Amniotic epithelial cell (primary cell): ENCODE measurements around the gene AKAP12.
A peak's percentile ranks its signal among the peaks of the same experiment; 100 is the strongest.
"Not testable (repeated sequence)": the region's sequence is repeated elsewhere in the genome, so short reads cannot be mapped to it uniquely, and the experiment has no call there.

Experiments used
- DNase-seq: peaks from one replicate; pipeline ENCODE4 v3.0.0-alpha.2; 2010; ENCODE audit warnings: low read depth

AKAP12 gene

GRCh38 chr6:151382631-151383030 is 142.9 kb downstream of the AKAP12 start:
- not testable (repeated sequence) for DNase-seq

- no peak for DNase-seq
Measured at GRCh38 chr6:151384151-151384550, 144.4 kb downstream of the AKAP12 start.

- DNase-seq, result no peak
Measured at GRCh38 chr6:151385177-151385576, 145.4 kb downstream of the AKAP12 start.

DNA sequence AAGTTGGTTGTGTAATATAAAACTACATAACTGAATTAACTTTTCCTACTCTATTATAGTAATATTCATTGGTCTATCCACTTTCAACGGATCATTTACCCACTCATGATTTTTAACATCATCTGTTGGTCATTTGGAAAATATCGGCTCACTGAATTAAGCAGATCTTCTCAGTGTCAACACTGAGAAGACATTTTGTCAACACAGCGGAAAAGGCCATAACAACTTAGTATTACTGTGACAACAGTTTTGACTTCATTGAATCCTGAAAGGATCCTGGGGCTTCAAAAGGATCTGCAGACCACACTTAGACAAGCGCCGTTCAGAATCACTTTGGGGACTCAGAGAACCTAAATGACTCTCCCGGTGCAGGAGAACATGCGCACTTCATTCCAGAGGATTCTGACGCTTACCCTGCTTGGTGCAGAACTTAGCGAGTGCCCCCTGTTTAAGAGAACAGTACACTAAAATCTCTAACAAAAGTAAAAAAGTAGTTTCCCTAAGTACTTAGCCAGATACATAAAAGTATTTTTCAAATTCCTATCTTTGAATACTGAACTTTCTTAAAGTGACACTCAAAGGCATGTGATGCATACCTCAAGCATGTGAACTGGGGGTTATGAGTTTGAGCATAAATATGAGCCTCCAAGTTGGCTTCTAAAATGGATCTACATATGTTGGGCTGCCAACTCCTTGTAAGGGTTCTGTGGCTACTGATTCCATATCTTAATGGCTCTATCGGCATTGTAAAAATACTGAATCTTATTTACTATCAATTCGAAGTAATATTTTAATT is 147.6 kb downstream of the AKAP12 start:
- peak; percentile 64 for DNase-seq

DNA sequence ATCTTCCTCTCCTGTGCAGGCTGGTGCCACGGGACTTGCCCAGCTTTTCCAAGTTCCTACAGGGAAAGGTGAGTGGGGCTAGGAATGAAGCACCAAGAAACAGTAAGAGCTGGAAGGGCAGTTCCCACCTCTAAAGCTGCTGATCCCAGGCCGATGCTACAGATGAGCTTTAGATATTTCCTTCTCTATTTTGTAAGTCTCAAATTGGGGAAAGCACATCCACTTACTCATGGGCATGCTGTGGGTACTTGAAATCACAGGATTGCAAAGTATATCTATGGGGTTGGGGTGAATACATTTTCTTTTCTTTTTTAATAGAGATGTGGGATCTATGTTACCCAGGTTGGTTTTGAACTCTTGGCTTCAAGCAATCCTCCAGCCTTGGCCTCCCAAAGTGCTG is 148.5 kb downstream of the AKAP12 start:
- DNase-seq, result no peak

DNA sequence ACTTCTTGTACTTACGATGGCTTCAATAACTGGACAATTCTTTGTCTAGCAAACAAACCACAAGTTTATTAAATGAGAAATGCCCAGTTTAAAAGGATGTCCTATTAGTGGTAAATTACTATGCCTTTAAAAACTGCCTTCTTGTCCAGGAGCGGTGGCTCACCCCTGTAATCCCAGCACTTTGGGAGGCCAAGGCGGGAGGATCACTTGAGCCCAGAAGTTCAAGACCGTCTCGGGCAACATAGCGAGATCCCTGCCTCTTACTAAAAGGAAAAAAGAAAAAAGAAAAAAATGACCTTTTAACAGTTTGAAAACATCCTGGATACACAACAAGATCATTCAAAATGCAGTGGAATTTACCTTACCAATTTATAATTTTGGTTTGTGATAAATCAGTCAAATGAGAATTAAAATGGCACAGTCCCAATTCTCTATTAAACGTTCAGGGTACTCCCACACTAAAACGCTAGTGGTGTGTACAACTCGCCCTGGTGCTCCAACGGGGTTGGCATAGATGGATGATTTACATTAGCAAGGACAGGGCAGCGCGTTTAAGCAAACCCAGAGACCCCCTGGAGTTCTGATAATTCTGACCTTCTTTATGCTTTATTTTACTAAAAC is 149.3 kb downstream of the AKAP12 start:
- DNase-seq, result no peak

DNA sequence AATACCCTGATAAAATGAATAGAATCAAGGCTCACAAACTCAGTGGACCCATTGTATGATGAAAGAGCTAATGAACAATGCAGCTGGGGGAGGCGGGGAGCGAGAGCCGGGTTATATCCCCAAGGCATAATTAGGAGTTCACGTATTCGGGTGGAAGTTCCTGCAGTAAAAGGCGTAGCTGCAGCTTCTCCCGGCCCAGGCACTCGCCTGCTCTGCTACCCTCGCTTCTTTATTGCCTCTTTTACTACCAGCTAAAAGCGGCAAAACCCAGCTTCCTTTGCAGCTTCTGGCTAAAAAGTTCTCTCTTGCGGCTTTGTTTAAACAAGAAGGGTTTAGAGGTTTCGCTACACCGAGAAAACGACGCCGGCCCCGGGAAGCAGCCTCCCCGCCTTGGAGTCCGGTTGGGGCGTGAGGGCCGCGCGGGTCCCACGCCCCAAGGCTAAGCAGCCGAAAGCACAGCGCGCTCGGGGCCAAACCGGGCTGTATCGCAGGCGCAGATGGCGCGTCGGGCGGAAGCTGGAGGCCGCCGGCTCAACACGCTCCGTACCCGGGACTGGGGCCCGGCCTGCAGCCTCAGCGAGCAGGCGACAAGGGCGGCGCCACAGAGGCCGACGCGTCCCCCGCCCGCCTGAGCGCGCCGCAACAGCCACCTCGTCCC is 150.0 kb downstream of the AKAP12 start:
- DNase-seq, result peak; percentile 68

DNA sequence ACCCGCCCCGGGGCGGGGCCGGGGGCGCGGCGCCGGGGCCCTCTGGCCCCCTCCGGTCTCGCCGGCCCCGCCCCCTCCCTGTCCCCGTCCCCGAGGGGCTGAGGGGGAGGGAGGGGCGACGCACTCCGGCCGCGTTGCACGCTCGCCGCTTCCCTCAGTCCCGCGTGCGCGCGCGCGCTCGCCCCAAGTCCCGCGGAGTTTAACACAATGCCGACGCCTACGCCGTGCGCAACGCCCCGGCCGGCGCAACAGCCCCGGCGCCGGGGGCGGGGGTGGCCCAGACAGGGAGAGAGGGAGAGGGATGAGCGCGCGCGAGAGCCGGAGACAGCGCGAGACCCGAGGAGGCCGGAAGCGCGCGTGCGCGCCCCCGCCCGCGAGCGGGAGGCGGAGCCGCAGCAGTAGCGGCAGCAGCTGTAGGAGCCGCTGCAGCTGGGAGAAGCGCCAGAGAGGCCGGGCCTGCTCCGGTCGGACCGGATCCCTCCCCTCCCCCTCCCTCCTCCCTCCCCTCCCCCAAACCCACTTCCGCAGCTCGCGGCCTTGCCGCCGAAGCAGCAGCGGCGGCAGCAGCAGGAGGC is 150.6 kb downstream of the AKAP12 start:
- peak; percentile 97 for DNase-seq

DNA sequence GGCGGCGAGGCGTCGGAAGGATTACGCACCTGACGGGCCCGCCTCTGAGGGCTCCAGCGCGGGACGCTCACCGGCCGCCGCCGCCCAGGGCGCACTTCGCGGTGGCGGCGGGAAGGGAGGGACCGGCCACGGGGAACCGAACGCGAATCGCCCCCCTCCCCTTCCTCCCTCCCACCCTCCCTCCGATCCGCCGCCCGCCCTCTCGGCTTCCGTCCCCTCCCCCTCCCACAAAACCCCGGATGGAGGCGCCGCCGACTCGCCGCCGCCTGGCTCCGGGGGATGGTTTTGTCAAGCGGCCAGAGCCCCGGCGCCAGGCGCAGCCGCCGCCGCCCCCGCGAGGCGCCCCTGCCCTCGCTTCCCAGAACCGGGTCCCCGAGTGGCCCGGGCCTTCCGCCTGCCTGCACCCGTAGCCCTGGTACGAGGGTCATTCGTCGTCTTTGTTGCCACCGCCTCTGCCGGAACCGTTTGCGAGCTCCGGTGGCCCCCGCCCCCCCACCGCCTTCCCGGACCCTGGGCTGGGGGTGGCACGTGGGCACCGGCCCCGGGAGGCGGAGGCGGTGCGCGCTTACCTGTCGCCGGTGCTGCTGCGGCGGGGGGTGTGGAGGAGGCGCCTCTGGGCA is 151.2 kb downstream of the AKAP12 start:
- DNase-seq, result peak; percentile 63

- peak; percentile 77 for DNase-seq
Measured at GRCh38 chr6:151391471-151392413, 152.0 kb downstream of the AKAP12 start, which contains the start of gene ZBTB2. TSS of gene ZBTB2 (minus strand) at chr6:151391559. CDS start at chr6:151373637, 17,922 bp downstream.

GRCh38 chr6:151392427-151392826 is 152.7 kb downstream of the AKAP12 start:
- no peak for DNase-seq

GRCh38 chr6:151393410-151393809 is 153.6 kb downstream of the AKAP12 start:
- no peak for DNase-seq

- DNase-seq, result peak; percentile 49
Measured at GRCh38 chr6:151399679-151400078, 159.9 kb downstream of the AKAP12 start.

GRCh38 chr6:151400473-151400872 is 160.7 kb downstream of the AKAP12 start:
- peak; percentile 60 for DNase-seq

- DNase-seq, result no peak
Measured at GRCh38 chr6:151402228-151402627, 162.5 kb downstream of the AKAP12 start.

- no peak for DNase-seq
Measured at GRCh38 chr6:151403919-151404308, 164.1 kb downstream of the AKAP12 start.
